ENCODE results near the gene HABP2. TPM values are rescaled to one million over a fixed set of nuclear protein-coding genes. Genes with fewer than 3 reads are reported as not detected.

The HABP2 gene
- total and polyA plus RNA-seq, 9 of the 15 experiments (the other 6 are each of a cell fraction or from before 2014, with no cell fraction given): 0.09 TPM; not detected in 8

DNA sequence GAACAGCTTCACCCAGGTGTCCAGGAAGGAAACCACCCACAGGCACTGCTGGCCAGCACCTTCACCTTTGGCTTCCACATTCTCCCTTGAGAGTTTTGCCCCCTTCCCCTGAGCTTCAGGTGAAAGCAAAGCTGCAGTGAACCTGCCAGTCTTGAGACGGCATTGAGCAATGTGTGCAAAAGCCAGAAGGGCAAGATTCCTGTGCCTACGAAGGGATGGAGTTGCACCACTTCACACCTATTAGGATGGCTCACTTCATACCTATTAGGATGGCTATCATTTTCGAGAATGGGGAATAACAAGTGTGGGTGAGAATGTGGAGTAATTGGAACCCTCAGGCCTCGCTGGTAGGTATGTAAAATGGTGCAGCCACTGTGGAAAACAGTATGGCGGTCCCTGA lies 7.2 kb downstream of the HABP2 start:
- ATAC-seq (no peak), FAIRE-seq (no peak), DNase-seq (ENCODE audit: extremely low read depth in 1 of 4, low spot score in 3 of 4) (no peak)
- Histone ChIP-seq H3K27me3 (ENCODE audit: control insufficient read depth in 2 of 2, insufficient read depth in 2 of 2, low read length in 2 of 2) (no peaks in the 10 kb centered on the region), H3K4me2 (ENCODE audit: insufficient read depth, low read length) (no peak overlapping the region), H4K20me1 (replicated peaks; ENCODE audit: control insufficient read depth, insufficient read depth, low read length) (no peaks in the 10 kb centered on the region), H3K9me3 (replicated peaks; ENCODE audit: control insufficient read depth, insufficient read depth, low read depth, low read length) (no peaks in the 10 kb centered on the region), H3K4me3 (no peak overlapping the region), H3K9ac (ENCODE audit: insufficient read depth in 1 of 2, low read depth in 2 of 2, low read length in 2 of 2) (no peak overlapping the region), H3K9me1 (ENCODE audit: control insufficient read depth, insufficient read depth, low read length) (no peaks in the 10 kb centered on the region), H2AFZ (ENCODE audit: low read depth, low read length) (no peak overlapping the region), H3K36me3 (ENCODE audit: control insufficient read depth, insufficient read depth, low read length) (no peaks in the 10 kb centered on the region), H3K4me1 (replicated peaks in 1 of 2; ENCODE audit: control insufficient read depth in 2 of 2, insufficient read depth in 2 of 2, low read length in 2 of 2) (peaks cover 3 to 19% of the 10 kb centered on the region in 2 experiments; a peak in 3 of 5 replicates), H3K79me2 (ENCODE audit: control insufficient read depth, insufficient read depth, low read length) (no peaks in the 10 kb centered on the region), H3K27ac (ENCODE audit: extremely low read depth, low read depth, low read length) (no peak overlapping the region)
- TF ChIP-seq CBFB (CRISPR knock-in tag; IDR thresholded peaks at IDR 0.05) (no peak), NR3C1 (CRISPR knock-in tag; IDR thresholded peaks at IDR 0.05) (no peak), SAFB (IDR thresholded peaks at IDR 0.05; ENCODE audit: borderline replicate concordance, low read depth, low read length) (no peak), EGR1 (conservative IDR thresholded peaks at IDR 0.05) (no peak), SNAPC5 (CRISPR knock-in tag; IDR thresholded peaks at IDR 0.05) (no peak), HDAC6 (IDR thresholded peaks at IDR 0.05; ENCODE audit: low read depth, low read length) (no peak), IRF2 (CRISPR knock-in tag; IDR thresholded peaks at IDR 0.05) (no peak), TSC22D4 (tag; IDR thresholded peaks at IDR 0.05) (no peak), MEF2A (IDR thresholded peaks at IDR 0.05; ENCODE audit: control insufficient read depth, low read depth, low read length) (no peak), U2AF2 (optimal IDR thresholded peaks at IDR 0.05; ENCODE audit: low read depth, low read length) (no peak)
- TF ChIP-seq, protein P1, sequence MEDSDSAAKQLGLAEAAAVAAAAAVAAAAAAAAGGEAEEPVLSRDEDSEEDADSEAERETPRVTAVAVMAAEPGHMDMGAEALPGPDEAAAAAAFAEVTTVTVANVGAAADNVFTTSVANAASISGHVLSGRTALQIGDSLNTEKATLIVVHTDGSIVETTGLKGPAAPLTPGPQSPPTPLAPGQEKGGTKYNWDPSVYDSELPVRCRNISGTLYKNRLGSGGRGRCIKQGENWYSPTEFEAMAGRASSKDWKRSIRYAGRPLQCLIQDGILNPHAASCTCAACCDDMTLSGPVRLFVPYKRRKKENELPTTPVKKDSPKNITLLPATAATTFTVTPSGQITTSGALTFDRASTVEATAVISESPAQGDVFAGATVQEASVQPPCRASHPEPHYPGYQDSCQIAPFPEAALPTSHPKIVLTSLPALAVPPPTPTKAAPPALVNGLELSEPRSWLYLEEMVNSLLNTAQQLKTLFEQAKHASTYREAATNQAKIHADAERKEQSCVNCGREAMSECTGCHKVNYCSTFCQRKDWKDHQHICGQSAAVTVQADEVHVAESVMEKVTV (CRISPR knock-in tag; IDR thresholded peaks at IDR 0.05): no peak
- WGBS (ENCODE audit: insufficient coverage, low coverage, missing lambda C conversion rate): 48% methylated on average over 4 of the region's 5 CpGs
- in situ Hi-C loops (cut with MboI): no loop called here
- intact Hi-C loops (cut with micrococcal nuclease): loop anchor here (10.0 kb wide), 1 partner anchor 175 kb away; no protein-coding TSS in a partner anchor
- POLR2A ChIA-PET: no interaction called here
- BruUV-seq (replicated peaks): no TSS peak
- CTCF ChIA-PET (ENCODE audit: low intra/inter-chr PET ratio): no interaction called here
